ENCODE results near the gene SLC25A43. TPM values are rescaled to one million over a fixed set of nuclear protein-coding genes. Genes with fewer than 3 reads are reported as not detected.
"Not testable (repeated sequence)": the region's sequence is repeated elsewhere in the genome, so short reads cannot be mapped to it uniquely, and the experiment has no call there.

The SLC25A43 gene
- 13.4 and 31.0 TPM in 2 replicates for total RNA-seq

GRCh38 chrX:119398974-119399771 lies at the start of gene SLC25A43:
TSS of gene SLC25A43 (plus strand) at chrX:119399336. CDS start at chrX:119399404, 68 bp downstream.
- no peak for TF ChIP-seq CTCF (IDR thresholded peaks at IDR 0.05; ENCODE audit: insufficient read depth, low read length, severe bottlenecking)
- FAIRE-seq (no peak), DNase-seq (ENCODE audit: low read depth) (no peak)
- Histone ChIP-seq H3K36me3 (ENCODE audit: control insufficient read depth, insufficient read depth, low read length) (no peaks in the 10 kb centered on the region), H3K4me3 (ENCODE audit: low read depth, low read length) (peak within 1 kb of the TSS; percentile 70), H3K27me3 (ENCODE audit: control insufficient read depth, insufficient read depth, low read length) (no peaks in the 10 kb centered on the region)

- no peak overlapping the region for H3K4me3 ChIP-seq (ENCODE audit: low read depth, low read length)
- TF ChIP-seq CTCF (IDR thresholded peaks at IDR 0.05; ENCODE audit: insufficient read depth, low read length, severe bottlenecking), result no peak
- FAIRE-seq (no peak), DNase-seq (ENCODE audit: low read depth) (no peak)
- H3K36me3 ChIP-seq (ENCODE audit: control insufficient read depth, insufficient read depth, low read length), result no peaks in the 10 kb centered on the region
- no peaks in the 10 kb centered on the region for H3K27me3 ChIP-seq (ENCODE audit: control insufficient read depth, insufficient read depth, low read length)
Measured at GRCh38 chrX:119359618-119360382, 39.3 kb upstream of the SLC25A43 start.

- DNase-seq (ENCODE audit: low read depth); H3K4me3 ChIP-seq (ENCODE audit: low read depth, low read length); FAIRE-seq; H3K36me3 ChIP-seq (ENCODE audit: control insufficient read depth, insufficient read depth, low read length); H3K27me3 ChIP-seq (ENCODE audit: control insufficient read depth, insufficient read depth, low read length): not testable (repeated sequence)
Measured at GRCh38 chrX:119361451-119361850, 37.7 kb upstream of the SLC25A43 start.

GRCh38 chrX:119362074-119362473 lies 37.1 kb upstream of the SLC25A43 start:
- not testable (repeated sequence) for H3K36me3 ChIP-seq (ENCODE audit: control insufficient read depth, insufficient read depth, low read length); DNase-seq (ENCODE audit: low read depth); H3K27me3 ChIP-seq (ENCODE audit: control insufficient read depth, insufficient read depth, low read length); FAIRE-seq; H3K4me3 ChIP-seq (ENCODE audit: low read depth, low read length)

- TF ChIP-seq CTCF (IDR thresholded peaks at IDR 0.05; ENCODE audit: insufficient read depth, low read length, severe bottlenecking), result no peak
- Histone ChIP-seq H3K27me3 (ENCODE audit: control insufficient read depth, insufficient read depth, low read length) (no peaks in the 10 kb centered on the region), H3K36me3 (ENCODE audit: control insufficient read depth, insufficient read depth, low read length) (no peaks in the 10 kb centered on the region), H3K4me3 (ENCODE audit: low read depth, low read length) (no peak overlapping the region)
- DNase-seq (ENCODE audit: low read depth), result no peak
- no peak for FAIRE-seq
Measured at GRCh38 chrX:119363391-119363790, 35.7 kb upstream of the SLC25A43 start.

GRCh38 chrX:119371861-119372260 lies 27.3 kb upstream of the SLC25A43 start:
- not testable (repeated sequence) for H3K4me3 ChIP-seq (ENCODE audit: low read depth, low read length); DNase-seq (ENCODE audit: low read depth); FAIRE-seq; H3K36me3 ChIP-seq (ENCODE audit: control insufficient read depth, insufficient read depth, low read length); H3K27me3 ChIP-seq (ENCODE audit: control insufficient read depth, insufficient read depth, low read length)

- no peak overlapping the region for H3K4me3 ChIP-seq (ENCODE audit: low read depth, low read length)
- TF ChIP-seq CTCF (IDR thresholded peaks at IDR 0.05; ENCODE audit: insufficient read depth, low read length, severe bottlenecking), result no peak
- FAIRE-seq (no peak), DNase-seq (ENCODE audit: low read depth) (peak; percentile 73)
- no peaks in the 10 kb centered on the region for H3K27me3 ChIP-seq (ENCODE audit: control insufficient read depth, insufficient read depth, low read length)
- no peaks in the 10 kb centered on the region for H3K36me3 ChIP-seq (ENCODE audit: control insufficient read depth, insufficient read depth, low read length)
Measured at GRCh38 chrX:119374736-119375135, 24.4 kb upstream of the SLC25A43 start.

Measured in bronchial epithelial cell (primary cell).